WTC11 (cell line): ENCODE results near the gene NUP210.
"Not testable (repeated sequence)": the region's sequence is repeated elsewhere in the genome, so short reads cannot be mapped to it uniquely, and the experiment has no call there.

Experiments used
- CTCF ChIP-seq: fragments of 200-600 bp; IDR thresholded peaks from 2 replicates; pipeline ENCODE4 v1.8.0; 2022; ENCODE audit warnings: antibody characterized with exemption
- FOXP4 ChIP-seq: sonication (generic); formaldehyde crosslinking; IDR thresholded peaks from 2 replicates; pipeline ENCODE4 v1.8.0; 2022; ENCODE audit warnings: mild to moderate bottlenecking, missing genetic modification reagents
- HMGA2 ChIP-seq: fragments of 250-450 bp; sonication (Bioruptor Pico); IDR thresholded peaks from 2 replicates; pipeline ENCODE4 v1.4.0; 2021; ENCODE audit warnings: mild to moderate bottlenecking, moderate library complexity
- IRF1 ChIP-seq: sonication (generic); formaldehyde crosslinking; IDR thresholded peaks from 2 replicates; pipeline ENCODE4 v1.8.0; 2023; ENCODE audit warnings: missing genetic modification reagents
- NFE2L1 ChIP-seq: sonication (generic); formaldehyde crosslinking; IDR thresholded peaks from 2 replicates; pipeline ENCODE4 v1.8.1; 2023; ENCODE audit warnings: missing genetic modification reagents
- TCF7 ChIP-seq: sonication (generic); formaldehyde crosslinking; IDR thresholded peaks from 2 replicates; pipeline ENCODE4 v1.8.0; 2022; ENCODE audit warnings: mild to moderate bottlenecking, low read depth, missing genetic modification reagents, moderate library complexity
- TEAD1 ChIP-seq: sonication (generic); formaldehyde crosslinking; IDR thresholded peaks from 2 replicates; pipeline ENCODE4 v1.8.0; 2022; ENCODE audit warnings: mild to moderate bottlenecking, missing genetic modification reagents
- ZBTB43 ChIP-seq: sonication (generic); formaldehyde crosslinking; IDR thresholded peaks from 2 replicates; pipeline ENCODE4 v1.8.1; 2023; ENCODE audit warnings: mild to moderate bottlenecking, missing genetic modification reagents
- ZNF121 ChIP-seq: sonication (generic); formaldehyde crosslinking; IDR thresholded peaks from 2 replicates; pipeline ENCODE4 v1.8.0; 2023; ENCODE audit warnings: missing genetic modification reagents
- ZNF416 ChIP-seq: fragments of 250-450 bp; sonication (Bioruptor Pico); IDR thresholded peaks from 2 replicates; pipeline ENCODE4 v1.9.0; 2021; ENCODE audit warnings: mild to moderate bottlenecking, inconsistent platforms

GRCh38 chr3:13442882-13443281 lies 22.8 kb upstream of the NUP210 start:
- TF ChIP-seq TEAD1 (CRISPR knock-in tag); HMGA2 (CRISPR knock-in tag); ZNF121 (CRISPR knock-in tag); CTCF; ZNF416 (CRISPR knock-in tag); FOXP4 (CRISPR knock-in tag); TCF7 (CRISPR knock-in tag); NFE2L1 (CRISPR knock-in tag); IRF1 (CRISPR knock-in tag); ZBTB43 (CRISPR knock-in tag): not testable (repeated sequence)
